ENCODE data around the gene C15orf39. TPM values are rescaled to one million over a fixed set of nuclear protein-coding genes. Genes with fewer than 3 reads are reported as not detected.
A peak's percentile ranks its signal among the peaks of the same experiment; 100 is the strongest.

C15orf39 gene
- total and polyA plus RNA-seq, 2 of the 13 experiments (the other 11 are each of a cell fraction or from before 2014, with no cell fraction given), result 6.2 to 13.5 TPM

DNA sequence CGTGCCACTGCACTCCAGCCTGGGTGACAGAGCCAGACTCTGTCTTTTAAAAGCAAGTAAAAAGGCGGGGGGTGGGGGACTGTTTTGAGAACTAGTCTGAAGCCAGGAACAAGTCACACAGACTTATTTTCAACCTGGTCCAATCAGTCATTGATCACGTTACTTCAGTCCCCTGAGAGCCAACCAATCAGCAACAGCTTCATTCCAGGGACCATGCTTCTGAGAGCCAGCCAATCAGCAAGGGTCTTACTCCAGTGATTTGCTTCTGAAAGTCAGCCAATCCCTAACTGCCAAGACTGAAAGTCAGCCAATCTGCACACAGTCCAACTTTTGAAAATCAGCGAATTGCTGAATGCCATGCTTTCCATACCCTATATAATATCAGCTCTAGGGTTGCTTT, 48.6 kb upstream of the C15orf39 start (continued):
- no peak for TF ChIP-seq AGO2 (optimal IDR thresholded peaks at IDR 0.05; ENCODE audit: low read depth, low read length)
- TF ChIP-seq, protein P1, sequence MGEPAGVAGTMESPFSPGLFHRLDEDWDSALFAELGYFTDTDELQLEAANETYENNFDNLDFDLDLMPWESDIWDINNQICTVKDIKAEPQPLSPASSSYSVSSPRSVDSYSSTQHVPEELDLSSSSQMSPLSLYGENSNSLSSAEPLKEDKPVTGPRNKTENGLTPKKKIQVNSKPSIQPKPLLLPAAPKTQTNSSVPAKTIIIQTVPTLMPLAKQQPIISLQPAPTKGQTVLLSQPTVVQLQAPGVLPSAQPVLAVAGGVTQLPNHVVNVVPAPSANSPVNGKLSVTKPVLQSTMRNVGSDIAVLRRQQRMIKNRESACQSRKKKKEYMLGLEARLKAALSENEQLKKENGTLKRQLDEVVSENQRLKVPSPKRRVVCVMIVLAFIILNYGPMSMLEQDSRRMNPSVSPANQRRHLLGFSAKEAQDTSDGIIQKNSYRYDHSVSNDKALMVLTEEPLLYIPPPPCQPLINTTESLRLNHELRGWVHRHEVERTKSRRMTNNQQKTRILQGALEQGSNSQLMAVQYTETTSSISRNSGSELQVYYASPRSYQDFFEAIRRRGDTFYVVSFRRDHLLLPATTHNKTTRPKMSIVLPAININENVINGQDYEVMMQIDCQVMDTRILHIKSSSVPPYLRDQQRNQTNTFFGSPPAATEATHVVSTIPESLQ (CRISPR knock-in tag; conservative IDR thresholded peaks at IDR 0.05), result no peak
- TF ChIP-seq RARG (CRISPR knock-in tag; IDR thresholded peaks at IDR 0.05; ENCODE audit: low read depth), result no peak
- no peak for TF ChIP-seq MXI1 (IDR thresholded peaks at IDR 0.05; ENCODE audit: borderline replicate concordance, low read depth, low read length)
- TF ChIP-seq, protein P2, sequence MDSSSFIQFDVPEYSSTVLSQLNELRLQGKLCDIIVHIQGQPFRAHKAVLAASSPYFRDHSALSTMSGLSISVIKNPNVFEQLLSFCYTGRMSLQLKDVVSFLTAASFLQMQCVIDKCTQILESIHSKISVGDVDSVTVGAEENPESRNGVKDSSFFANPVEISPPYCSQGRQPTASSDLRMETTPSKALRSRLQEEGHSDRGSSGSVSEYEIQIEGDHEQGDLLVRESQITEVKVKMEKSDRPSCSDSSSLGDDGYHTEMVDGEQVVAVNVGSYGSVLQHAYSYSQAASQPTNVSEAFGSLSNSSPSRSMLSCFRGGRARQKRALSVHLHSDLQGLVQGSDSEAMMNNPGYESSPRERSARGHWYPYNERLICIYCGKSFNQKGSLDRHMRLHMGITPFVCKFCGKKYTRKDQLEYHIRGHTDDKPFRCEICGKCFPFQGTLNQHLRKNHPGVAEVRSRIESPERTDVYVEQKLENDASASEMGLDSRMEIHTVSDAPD (CRISPR knock-in tag; IDR thresholded peaks at IDR 0.05), result no peak
- TF ChIP-seq ZNF572 (CRISPR knock-in tag; IDR thresholded peaks at IDR 0.05), result no peak
- no peak for TF ChIP-seq ZNF230 (CRISPR knock-in tag; IDR thresholded peaks at IDR 0.05)
- TF ChIP-seq ZNF746 (CRISPR knock-in tag; IDR thresholded peaks at IDR 0.05), result no peak
- TF ChIP-seq SOX5 (CRISPR knock-in tag; IDR thresholded peaks at IDR 0.05; ENCODE audit: borderline replicate concordance), result no peak
- TF ChIP-seq, protein P3, sequence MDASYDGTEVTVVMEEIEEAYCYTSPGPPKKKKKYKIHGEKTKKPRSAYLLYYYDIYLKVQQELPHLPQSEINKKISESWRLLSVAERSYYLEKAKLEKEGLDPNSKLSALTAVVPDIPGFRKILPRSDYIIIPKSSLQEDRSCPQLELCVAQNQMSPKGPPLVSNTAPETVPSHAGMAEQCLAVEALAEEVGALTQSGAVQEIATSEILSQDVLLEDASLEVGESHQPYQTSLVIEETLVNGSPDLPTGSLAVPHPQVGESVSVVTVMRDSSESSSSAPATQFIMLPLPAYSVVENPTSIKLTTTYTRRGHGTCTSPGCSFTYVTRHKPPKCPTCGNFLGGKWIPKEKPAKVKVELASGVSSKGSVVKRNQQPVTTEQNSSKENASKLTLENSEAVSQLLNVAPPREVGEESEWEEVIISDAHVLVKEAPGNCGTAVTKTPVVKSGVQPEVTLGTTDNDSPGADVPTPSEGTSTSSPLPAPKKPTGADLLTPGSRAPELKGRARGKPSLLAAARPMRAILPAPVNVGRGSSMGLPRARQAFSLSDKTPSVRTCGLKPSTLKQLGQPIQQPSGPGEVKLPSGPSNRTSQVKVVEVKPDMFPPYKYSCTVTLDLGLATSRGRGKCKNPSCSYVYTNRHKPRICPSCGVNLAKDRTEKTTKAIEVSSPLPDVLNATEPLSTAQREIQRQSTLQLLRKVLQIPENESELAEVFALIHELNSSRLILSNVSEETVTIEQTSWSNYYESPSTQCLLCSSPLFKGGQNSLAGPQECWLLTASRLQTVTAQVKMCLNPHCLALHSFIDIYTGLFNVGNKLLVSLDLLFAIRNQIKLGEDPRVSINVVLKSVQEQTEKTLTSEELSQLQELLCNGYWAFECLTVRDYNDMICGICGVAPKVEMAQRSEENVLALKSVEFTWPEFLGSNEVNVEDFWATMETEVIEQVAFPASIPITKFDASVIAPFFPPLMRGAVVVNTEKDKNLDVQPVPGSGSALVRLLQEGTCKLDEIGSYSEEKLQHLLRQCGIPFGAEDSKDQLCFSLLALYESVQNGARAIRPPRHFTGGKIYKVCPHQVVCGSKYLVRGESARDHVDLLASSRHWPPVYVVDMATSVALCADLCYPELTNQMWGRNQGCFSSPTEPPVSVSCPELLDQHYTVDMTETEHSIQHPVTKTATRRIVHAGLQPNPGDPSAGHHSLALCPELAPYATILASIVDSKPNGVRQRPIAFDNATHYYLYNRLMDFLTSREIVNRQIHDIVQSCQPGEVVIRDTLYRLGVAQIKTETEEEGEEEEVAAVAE (CRISPR knock-in tag; IDR thresholded peaks at IDR 0.05; ENCODE audit: borderline replicate concordance), result peak; percentile 99
- TF ChIP-seq ZNF678 (CRISPR knock-in tag; IDR thresholded peaks at IDR 0.05), result no peak
- no peak for TF ChIP-seq ZFP62 (CRISPR knock-in tag; IDR thresholded peaks at IDR 0.05)
- no peak for TF ChIP-seq HDAC6 (IDR thresholded peaks at IDR 0.05; ENCODE audit: low read depth, low read length)
- no peak for TF ChIP-seq GZF1 (CRISPR knock-in tag; IDR thresholded peaks at IDR 0.05)
- TF ChIP-seq NFYC (CRISPR knock-in tag; IDR thresholded peaks at IDR 0.05), result peak; percentile 91
- TF ChIP-seq ZSCAN21 (CRISPR knock-in tag; IDR thresholded peaks at IDR 0.05; ENCODE audit: borderline replicate concordance), result no peak

Data from HepG2 (cell line).